22Rv1 (cell line): ENCODE results near the gene ARHGAP26.

Source experiments
- H3K27ac ChIP-seq: fragments of 450-650 bp; 2 replicates; pipeline ENCODE4 v1.5.1; 2017
- CTCF ChIP-seq: fragments of 450-650 bp; IDR thresholded peaks from 2 replicates; pipeline ENCODE4 v1.5.1; 2017; ENCODE audit warnings: mild to moderate bottlenecking
- ZFX ChIP-seq: fragments of 450-650 bp; IDR thresholded peaks from 2 replicates; pipeline ENCODE4 v1.6.1; 2017; ENCODE audit warnings: antibody characterized with exemption, borderline replicate concordance

The ARHGAP26 gene

GRCh38 chr5:143166661-143167420 lies 396.7 kb downstream of the ARHGAP26 start:
- no peak overlapping the region for H3K27ac ChIP-seq
- no peak for TF ChIP-seq ZFX
- TF ChIP-seq CTCF = no peak

GRCh38 chr5:143168171-143168741 lies 398.1 kb downstream of the ARHGAP26 start:
- no peak overlapping the region for H3K27ac ChIP-seq
- no peak for TF ChIP-seq CTCF
- no peak for TF ChIP-seq ZFX

- no peak overlapping the region for H3K27ac ChIP-seq
- TF ChIP-seq ZFX (no peak), CTCF (no peak)
Observed at GRCh38 chr5:143168921-143169810, 399.0 kb downstream of the ARHGAP26 start.

- no peak for TF ChIP-seq ZFX
- TF ChIP-seq CTCF = no peak
Observed at GRCh38 chr5:143170104-143170503, 399.9 kb downstream of the ARHGAP26 start.

GRCh38 chr5:143170977-143171376 lies 400.8 kb downstream of the ARHGAP26 start:
- no peak for TF ChIP-seq CTCF
- no peak for TF ChIP-seq ZFX
- H3K27ac ChIP-seq = no peak overlapping the region

More at GRCh38 chr5:143170104-143170503, 399.9 kb downstream of the ARHGAP26 start:
- H3K27ac ChIP-seq = no peak overlapping the region

- no peak overlapping the region for H3K27ac ChIP-seq
- no peak for TF ChIP-seq CTCF
- TF ChIP-seq ZFX = no peak
Observed at GRCh38 chr5:143172739-143173138, 402.6 kb downstream of the ARHGAP26 start.
